GM12872 (cell line): ENCODE data around the gene LAMA5.

Experiments
- TF ChIP-seq, protein P1 (sequence below): IDR thresholded peaks from 3 replicates; pipeline ENCODE4 v1.5.1; 2011; ENCODE audit warnings: low read depth, mild to moderate bottlenecking, low read length, moderate library complexity; ENCODE audit not compliant: insufficient read depth

LAMA5 gene

DNA sequence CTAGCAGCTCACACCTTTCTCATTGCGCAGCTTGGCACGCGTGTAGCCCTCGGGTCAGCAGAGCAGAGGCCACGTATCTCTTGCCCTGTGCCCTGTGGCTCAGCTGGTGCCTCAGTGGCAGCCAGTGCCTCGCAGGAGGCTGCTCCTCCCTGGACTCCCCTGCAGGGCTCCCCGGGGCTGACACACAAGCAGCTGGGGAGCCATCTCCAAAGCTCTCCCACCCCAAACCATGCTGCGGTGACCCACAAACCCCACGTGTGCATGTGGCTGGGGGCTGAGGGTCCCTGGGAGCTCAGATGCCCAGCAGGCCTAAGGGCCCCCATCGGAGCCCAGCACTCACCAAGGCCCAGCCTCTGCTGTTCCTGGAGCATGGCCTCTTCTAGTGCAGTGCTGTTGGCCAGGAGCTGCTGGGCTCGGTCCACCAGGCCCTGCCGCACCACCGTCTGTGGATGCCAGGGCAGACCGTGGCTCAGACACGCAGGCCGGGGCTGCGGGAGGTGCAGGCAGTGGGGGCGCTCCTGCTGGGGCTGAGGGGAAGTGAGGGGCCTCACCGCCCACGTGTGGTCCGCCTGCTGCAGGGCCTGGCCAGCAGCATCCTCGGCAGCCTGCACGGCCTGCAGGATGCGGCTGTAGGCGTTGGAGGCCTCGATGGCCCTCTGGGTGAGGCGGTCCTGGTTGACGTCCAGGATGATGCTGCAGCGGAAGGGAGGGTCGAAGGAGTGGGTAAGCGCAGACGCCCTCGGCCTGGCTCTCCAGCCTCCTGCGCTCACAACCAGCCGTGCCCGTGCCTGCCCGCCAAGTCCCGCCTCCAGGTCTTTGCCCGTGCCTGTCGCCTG is 50.6 kb downstream of the LAMA5 start:
- TF ChIP-seq, protein P1, sequence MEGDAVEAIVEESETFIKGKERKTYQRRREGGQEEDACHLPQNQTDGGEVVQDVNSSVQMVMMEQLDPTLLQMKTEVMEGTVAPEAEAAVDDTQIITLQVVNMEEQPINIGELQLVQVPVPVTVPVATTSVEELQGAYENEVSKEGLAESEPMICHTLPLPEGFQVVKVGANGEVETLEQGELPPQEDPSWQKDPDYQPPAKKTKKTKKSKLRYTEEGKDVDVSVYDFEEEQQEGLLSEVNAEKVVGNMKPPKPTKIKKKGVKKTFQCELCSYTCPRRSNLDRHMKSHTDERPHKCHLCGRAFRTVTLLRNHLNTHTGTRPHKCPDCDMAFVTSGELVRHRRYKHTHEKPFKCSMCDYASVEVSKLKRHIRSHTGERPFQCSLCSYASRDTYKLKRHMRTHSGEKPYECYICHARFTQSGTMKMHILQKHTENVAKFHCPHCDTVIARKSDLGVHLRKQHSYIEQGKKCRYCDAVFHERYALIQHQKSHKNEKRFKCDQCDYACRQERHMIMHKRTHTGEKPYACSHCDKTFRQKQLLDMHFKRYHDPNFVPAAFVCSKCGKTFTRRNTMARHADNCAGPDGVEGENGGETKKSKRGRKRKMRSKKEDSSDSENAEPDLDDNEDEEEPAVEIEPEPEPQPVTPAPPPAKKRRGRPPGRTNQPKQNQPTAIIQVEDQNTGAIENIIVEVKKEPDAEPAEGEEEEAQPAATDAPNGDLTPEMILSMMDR: no peak

- TF ChIP-seq, protein P1: no peak
Measured at GRCh38 chr20:62315773-62316172, 51.3 kb downstream of the LAMA5 start.

DNA sequence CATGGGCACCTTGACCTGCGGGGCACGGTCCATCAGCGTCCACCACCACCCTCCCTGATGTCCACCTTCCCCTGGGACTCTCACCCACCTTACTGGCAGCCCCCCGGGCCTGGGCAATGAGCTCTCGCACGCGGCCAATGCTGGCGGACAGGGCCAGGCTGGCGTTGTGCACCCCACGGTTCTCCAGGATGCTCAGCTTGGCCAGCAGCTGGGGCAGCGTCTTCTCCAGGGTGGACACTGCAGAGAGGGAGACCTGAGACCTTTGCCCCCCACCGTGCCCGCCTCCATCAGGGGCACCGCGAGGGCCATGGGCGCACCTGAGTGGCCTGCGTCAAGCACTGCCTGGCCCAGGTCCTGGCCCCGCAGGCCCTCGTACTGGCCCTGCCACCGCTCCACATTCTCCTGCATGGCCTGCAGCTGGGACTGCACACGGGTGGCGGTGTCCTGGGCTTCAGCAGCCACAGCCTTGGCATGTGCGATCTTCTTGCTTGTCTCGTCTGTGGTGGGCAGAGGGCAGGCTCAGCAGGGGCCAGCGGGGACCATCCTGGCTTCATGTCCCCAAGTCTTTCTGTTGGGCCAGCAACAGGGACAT is 52.3 kb downstream of the LAMA5 start:
- TF ChIP-seq, protein P1: no peak

GRCh38 chr20:62314339-62314638 is 52.8 kb downstream of the LAMA5 start:
- TF ChIP-seq, protein P1: no peak

DNA sequence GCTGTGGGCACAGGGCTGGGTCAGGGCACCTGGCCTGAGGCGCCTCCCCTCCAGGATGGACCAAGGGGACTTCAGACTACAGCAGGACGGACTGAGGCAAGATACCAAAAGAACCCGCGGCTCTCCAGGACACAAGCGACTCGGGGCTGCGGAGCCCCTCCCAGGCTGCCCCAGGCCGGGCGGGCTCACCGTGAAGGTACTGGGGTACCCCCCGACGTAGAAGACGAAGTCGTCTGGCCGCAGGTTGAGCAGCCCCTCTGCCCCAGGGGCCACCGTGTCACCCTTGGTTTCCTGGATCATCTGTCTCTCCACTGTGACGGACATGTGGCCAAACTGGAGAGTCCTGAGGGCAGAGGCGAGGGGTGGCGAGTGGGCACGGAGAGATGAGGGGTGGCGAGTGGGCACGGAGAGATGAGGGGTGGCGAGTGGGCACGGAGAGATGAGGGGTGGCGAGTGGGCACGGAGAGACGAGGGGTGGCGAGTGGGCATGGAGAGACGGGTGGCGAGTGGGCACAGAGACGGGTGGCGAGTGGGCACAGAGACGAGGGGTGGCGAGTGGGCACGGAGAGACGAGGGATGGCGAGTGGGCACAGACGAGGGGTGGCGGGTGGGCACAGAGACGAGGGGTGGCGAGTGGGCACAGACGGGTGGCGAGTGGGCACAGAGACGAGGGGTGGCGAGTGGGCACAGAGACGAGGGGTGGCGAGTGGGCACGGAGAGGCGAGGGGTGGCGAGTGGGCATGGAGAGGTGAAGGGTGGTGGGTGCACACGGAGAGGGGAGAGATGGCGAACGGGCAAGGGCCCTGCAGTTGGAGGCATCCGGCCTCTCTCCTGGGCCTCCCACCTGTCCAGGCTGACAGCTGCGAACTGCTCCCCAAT is 53.4 kb downstream of the LAMA5 start:
- TF ChIP-seq, protein P1: no peak

DNA sequence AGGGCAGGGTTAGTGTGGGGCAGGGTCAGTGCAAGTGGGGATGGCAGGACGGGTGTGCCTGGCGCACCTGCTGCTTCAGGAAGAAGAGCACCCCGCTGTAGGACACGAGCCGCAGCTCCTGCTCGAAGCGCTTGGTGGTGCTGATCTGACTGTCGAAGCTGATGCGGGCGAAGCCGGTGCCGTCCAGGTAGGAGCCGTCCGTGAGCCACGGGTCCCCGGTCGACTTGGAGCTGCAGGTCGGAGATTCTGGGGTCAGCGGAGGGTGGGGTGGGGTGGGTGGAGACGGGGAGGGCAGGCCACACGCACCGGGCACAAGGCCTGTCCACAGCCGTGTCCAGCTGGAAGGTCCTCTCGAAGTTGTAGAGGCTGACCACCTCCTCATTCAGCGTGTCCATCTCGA is 54.1 kb downstream of the LAMA5 start:
- TF ChIP-seq, protein P1: no peak

DNA sequence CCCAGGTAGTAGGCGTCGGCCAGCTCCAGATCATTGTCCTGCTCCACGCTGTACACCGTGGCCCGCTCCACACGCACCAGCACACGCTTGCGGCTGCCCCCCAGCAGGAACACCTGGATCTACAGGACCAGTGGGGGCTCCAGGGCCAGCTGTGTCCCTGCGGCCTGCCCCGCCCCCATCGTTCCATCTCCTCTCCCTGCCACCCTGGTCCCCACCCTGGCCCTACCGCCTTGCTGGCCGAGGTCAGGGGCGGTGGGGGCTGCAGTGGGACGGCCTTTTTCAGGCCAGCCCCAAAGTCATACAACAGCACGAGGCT is 54.5 kb downstream of the LAMA5 start:
- TF ChIP-seq, protein P1: no peak
